Right hindlimb (tissue), 1 donor: ENCODE measurements around the gene MTA1.
A peak's percentile ranks its signal among the peaks of the same experiment; 100 is the strongest.

Experiments used
- DNase-seq: peaks from one replicate; pipeline ENCODE4 v3.0.0-alpha.2; 2018

The MTA1 gene

GRCh38 chr14:105478398-105479251 lies 59.0 kb downstream of the MTA1 start:
- DNase-seq: peak; percentile 38

- DNase-seq: peak; percentile 35
These were observed 60.0 kb downstream of the MTA1 start for GRCh38 chr14:105479431-105480158.

GRCh38 chr14:105480199-105480746 lies 60.6 kb downstream of the MTA1 start:
- peak; percentile 38 for DNase-seq

- peak; percentile 94 for DNase-seq
These were observed 61.5 kb downstream of the MTA1 start for GRCh38 chr14:105480807-105481801.

GRCh38 chr14:105481886-105482457 lies 62.3 kb downstream of the MTA1 start:
- DNase-seq: peak; percentile 96

GRCh38 chr14:105482486-105483110 lies 63.0 kb downstream of the MTA1 start:
- DNase-seq: no peak

- DNase-seq: peak; percentile 46
These were observed 63.9 kb downstream of the MTA1 start for GRCh38 chr14:105483300-105484068.

- DNase-seq: peak; percentile 75
These were observed 64.7 kb downstream of the MTA1 start for GRCh38 chr14:105484069-105484996.

GRCh38 chr14:105484997-105485393 lies 65.4 kb downstream of the MTA1 start:
- DNase-seq: no peak

- DNase-seq: peak; percentile 48
These were observed 66.1 kb downstream of the MTA1 start for GRCh38 chr14:105485739-105486162.

- DNase-seq: peak; percentile 52
These were observed 66.7 kb downstream of the MTA1 start, which contains the start of gene CRIP1 for GRCh38 chr14:105486163-105486973. TSS of gene CRIP1 (plus strand) at chr14:105486886. CDS start at chr14:105487260, 374 bp downstream.

GRCh38 chr14:105486974-105487448 lies 67.4 kb downstream of the MTA1 start:
- peak; percentile 73 for DNase-seq

GRCh38 chr14:105487449-105487985 lies 67.9 kb downstream of the MTA1 start:
- peak; percentile 56 for DNase-seq

GRCh38 chr14:105487986-105488777 lies 68.6 kb downstream of the MTA1 start:
- DNase-seq: peak; percentile 49

GRCh38 chr14:105488781-105489541 lies 69.3 kb downstream of the MTA1 start:
- no peak for DNase-seq

GRCh38 chr14:105489542-105490266 lies 70.1 kb downstream of the MTA1 start:
- peak; percentile 93 for DNase-seq
